Adrenal gland (tissue), 12 donors: Measurements from ENCODE around the gene CLEC2B. TPM values are rescaled to one million over a fixed set of nuclear protein-coding genes. Genes with fewer than 3 reads are reported as not detected.

ENCODE experiments used
- DNase-seq, 7 donors: peaks; one replicate each; pipeline ENCODE4 v3.0.0-alpha.2; 2019 to 2020
- H3K27ac ChIP-seq, 5 donors: fragments of 200-600 bp; sonication (generic) in 4 of 5; 1 replicate in 3 of 5; 2 replicates in 2 of 5; pipeline versions ENCODE4 v1.5.1 to v1.8.0; 2016 to 2020; ENCODE audit warnings: mild to moderate bottlenecking in 1 of 5
- H3K27me3 ChIP-seq: fragments of 200-600 bp; 2 replicates; pipeline ENCODE4 v1.8.0; 2021
- H3K36me3 ChIP-seq, 2 donors: fragments of 200-600 bp; replicated peaks in 1 of 2; 1 replicate in 1 of 2; 2 replicates in 1 of 2; pipeline versions ENCODE4 v1.5.1 to v1.8.0; 2018 to 2022
- H3K4me1 ChIP-seq, 2 donors: fragments of 200-600 bp; replicated peaks in 1 of 2; 1 replicate in 1 of 2; 2 replicates in 1 of 2; pipeline versions ENCODE4 v1.5.1 to v1.8.0; 2018 to 2021
- H3K4me3 ChIP-seq, 4 donors: fragments of 200-600 bp; sonication (generic) in 3 of 4; one replicate each; pipeline ENCODE4 v1.5.1; 2016 to 2018
- H3K9me3 ChIP-seq, 3 donors: fragments of 200-600 bp; sonication (generic) in 1 of 3; replicated peaks in 1 of 3; 1 replicate in 2 of 3; 2 replicates in 1 of 3; pipeline versions ENCODE4 v1.5.1 to v1.8.0; 2016 to 2021
- CTCF ChIP-seq, 6 experiments: fragments of 450-650 bp in 4 of 6; fragments of 200-600 bp in 2 of 6; sonication (generic) in 1 of 6; IDR thresholded peaks; 1 replicate in 5 of 6; 2 replicates in 1 of 6; pipeline versions ENCODE4 v1.5.1 to v1.8.0; 2016 to 2021; ENCODE audit warnings: antibody characterized with exemption in 6 of 6, mild to moderate bottlenecking in 2 of 6, moderate library complexity in 1 of 6
- POLR2A ChIP-seq, 2 donors: fragments of 450-650 bp; IDR thresholded peaks; one replicate each; pipeline ENCODE4 v1.6.1; 2017; ENCODE audit warnings: antibody characterized with exemption in 2 of 2, mild to moderate bottlenecking in 2 of 2, moderate library complexity in 1 of 2
- WGBS, 4 donors: extraction: QIAGEN DNeasy Blood & Tissue Kit in 2 of 4; methylation state at CpG; one replicate each; pipeline versions ENCODE4 v1.1.5 to v1.1.7; 2013 to 2017; 5-methylcytosine and 5-hydroxymethylcytosine counted together
- intact Hi-C, 2 donors: fragments of 100-400 bp; cut with DNase I; formaldehyde crosslinking; loops; one replicate each; pipeline versions ENCODE4 v1.14.1 to v1.15.0; 2022 to 2023
- polyA plus RNA-seq, 3 donors: library from polyadenylated mRNA; stranded (reverse); fragments of 200-250 nt in 2 of 3; fragments of 350-450 nt in 1 of 3; fragmentation: Illumina TruSeq in 1 of 3; extraction: RNeasy Lipid Tissue Mini Kit (QIAGEN cat#74804) in 1 of 3; gene quantifications; one replicate each; pipeline ENCODE4 v1.2.3, GENCODE V29; 2013 to 2014
- total RNA-seq, 9 donors: library from RNA; depleted of rRNA in 4 of 9; stranded (reverse); fragments of >200 nt in 4 of 9; fragments of 120-200 nt in 1 of 9; fragmentation: NEBNext Ultra II Directional in 1 of 9; extraction: Animal tissue kit (Norgen Biotek cat#: 25700) in 1 of 9; gene quantifications; one replicate each; pipeline versions ENCODE4 v1.1.0 to v1.2.4, GENCODE V29; 2013 to 2023
- donor health status: healthy with polysubstance abuse.
- donor health status: Bipolar disorder and iron deficiency.
- donor health status: DM: yes; HTN: yes; CAD: no.
- donor health status: DM: no; HTN: no; CAD: no.
- donor health status: DM: no; HTN: no; CAD: no.
- donor health status: DM: yes; HTN: yes; CAD: no.

CLEC2B gene
- total and polyA plus RNA-seq, 12 donors: 3.9 to 17.7 (median 10.5) TPM

GRCh38 chr12:9866860-9867269, 2.3 kb downstream of the CLEC2B start:
- intact Hi-C loops: no loop called here
- Histone ChIP-seq H3K27me3 (no peaks in the 10 kb centered on the region), H3K4me3 (peak overlapping the region in 1 of 4 donors; percentile 58), H3K36me3 (no peaks in the 10 kb centered on the region), H3K9me3 (peaks cover 0 to 7% (median 0%) of the 10 kb centered on the region in 3 donors), H3K27ac (peak overlapping the region in 2 of 5 donors; percentile 11 to 88), H3K4me1 (peaks cover 0 to 4% of the 10 kb centered on the region in 2 donors)
- TF ChIP-seq CTCF (IDR thresholded peaks at IDR 0.05) (no peak), POLR2A (IDR thresholded peaks at IDR 0.05) (no peak)
- no peak for DNase-seq
- 48 to 66% (median 61%) methylated on average over 4 of the region's 4 CpGs for WGBS, 4 donors

GRCh38 chr12:9864913-9865675, 4.1 kb downstream of the CLEC2B start:
- Histone ChIP-seq H3K27me3 (no peaks in the 10 kb centered on the region), H3K4me3 (peak overlapping the region in 1 of 4 donors; percentile 23), H3K4me1 (peaks cover 0 to 2% of the 10 kb centered on the region in 2 donors), H3K9me3 (peaks cover 0 to 7% (median 0%) of the 10 kb centered on the region in 3 donors), H3K36me3 (no peaks in the 10 kb centered on the region), H3K27ac (no peak overlapping the region)
- intact Hi-C loops: no loop called here
- WGBS, 4 donors: 58 to 77% (median 67%) methylated on average over 4 of the region's 4 CpGs
- DNase-seq: no peak
- TF ChIP-seq POLR2A (IDR thresholded peaks at IDR 0.05): no peak
- TF ChIP-seq CTCF (IDR thresholded peaks at IDR 0.05): no peak

GRCh38 chr12:9858135-9858534, 11.0 kb downstream of the CLEC2B start:
- TF ChIP-seq CTCF (IDR thresholded peaks at IDR 0.05): no peak
- no peak for TF ChIP-seq POLR2A (IDR thresholded peaks at IDR 0.05)
- no peaks in the 10 kb centered on the region for H3K36me3 ChIP-seq
- H3K27me3 ChIP-seq: no peaks in the 10 kb centered on the region
- no peaks in the 10 kb centered on the region for H3K4me1 ChIP-seq
- intact Hi-C loops: no loop called here
- DNase-seq: no peak
- no peak overlapping the region for H3K4me3 ChIP-seq
- no peak overlapping the region for H3K27ac ChIP-seq
- no peaks in the 10 kb centered on the region for H3K9me3 ChIP-seq

- Histone ChIP-seq H3K36me3 (no peaks in the 10 kb centered on the region), H3K9me3 (no peaks in the 10 kb centered on the region), H3K27ac (no peak overlapping the region), H3K4me1 (no peaks in the 10 kb centered on the region), H3K4me3 (no peak overlapping the region), H3K27me3 (no peaks in the 10 kb centered on the region)
- no peak for DNase-seq
- intact Hi-C loops: no loop called here
- no peak for TF ChIP-seq POLR2A (IDR thresholded peaks at IDR 0.05)
- WGBS, 4 donors: 61 to 72% (median 64%) methylated on average over 3 of the region's 3 CpGs
Observed at GRCh38 chr12:9856894-9857293, 12.3 kb downstream of the CLEC2B start.

- H3K9me3 ChIP-seq: no peaks in the 10 kb centered on the region
- no peaks in the 10 kb centered on the region for H3K27me3 ChIP-seq
- intact Hi-C loops: no loop called here
- H3K4me3 ChIP-seq: no peak overlapping the region
- TF ChIP-seq POLR2A (IDR thresholded peaks at IDR 0.05) (no peak), CTCF (IDR thresholded peaks at IDR 0.05) (no peak)
- no peak overlapping the region for H3K27ac ChIP-seq
- no peak for DNase-seq
- WGBS, 4 donors: 68 to 81% (median 70%) methylated on average over 1 of the region's 1 CpG
- no peaks in the 10 kb centered on the region for H3K4me1 ChIP-seq
- no peaks in the 10 kb centered on the region for H3K36me3 ChIP-seq
Observed at GRCh38 chr12:9856151-9856550, 13.0 kb downstream of the CLEC2B start.
